Panc1 (cell line): ENCODE data around the gene SMC3.

Source experiments
- POLR2AphosphoS5 ChIP-seq: IDR thresholded peaks from 2 replicates; pipeline ENCODE4 v1.6.1; 2012; ENCODE audit warnings: mild to moderate bottlenecking, low read depth, low read length, moderate library complexity
- SIN3A ChIP-seq: IDR thresholded peaks from 2 replicates; pipeline ENCODE4 v1.6.1; 2012; ENCODE audit warnings: low read depth, mild to moderate bottlenecking, low read length, moderate library complexity, borderline replicate concordance; ENCODE audit not compliant: insufficient read depth
- TF ChIP-seq, protein P1 (sequence below): fragments of 450-650 bp; IDR thresholded peaks from 2 replicates; pipeline ENCODE4 v1.5.1; 2017; ENCODE audit warnings: mild to moderate bottlenecking

DNA sequence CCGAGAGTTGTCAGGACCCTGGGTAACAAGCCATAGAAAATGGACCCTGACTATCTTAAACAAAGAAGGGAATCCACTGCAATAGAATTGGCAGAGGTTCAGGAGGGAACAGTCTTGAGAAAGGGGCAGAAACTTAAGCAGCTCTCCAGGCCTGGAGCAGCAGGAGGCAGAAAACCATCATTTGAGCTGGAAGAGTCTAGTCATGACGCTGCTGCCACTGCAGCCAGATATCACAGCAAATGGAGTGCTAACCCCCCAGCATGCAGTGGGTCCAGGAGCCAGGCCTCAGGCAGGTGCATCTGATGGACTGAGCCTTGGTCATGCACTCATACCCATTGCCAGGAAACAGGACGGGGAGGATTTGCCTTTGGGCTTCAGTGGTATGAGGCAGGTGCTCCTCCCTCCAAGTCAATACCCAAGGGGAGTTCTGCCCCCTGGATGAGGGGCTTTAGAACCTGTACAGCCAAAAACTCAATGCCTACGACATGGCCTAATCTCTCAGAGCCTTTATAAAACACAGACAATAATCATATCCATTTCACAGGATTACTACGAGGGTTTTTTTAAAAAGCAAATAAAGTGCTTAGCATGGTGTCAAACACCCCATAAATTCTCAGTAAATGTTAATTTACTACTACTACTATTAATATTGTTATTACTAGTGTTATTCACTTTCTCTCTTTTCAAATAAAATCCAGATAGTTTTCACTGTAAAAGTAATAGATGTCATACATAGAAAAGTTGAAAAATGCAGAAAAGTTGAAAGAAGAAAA, 39.1 kb upstream of the SMC3 start:
- no peak for TF ChIP-seq POLR2AphosphoS5
- TF ChIP-seq, protein P1, sequence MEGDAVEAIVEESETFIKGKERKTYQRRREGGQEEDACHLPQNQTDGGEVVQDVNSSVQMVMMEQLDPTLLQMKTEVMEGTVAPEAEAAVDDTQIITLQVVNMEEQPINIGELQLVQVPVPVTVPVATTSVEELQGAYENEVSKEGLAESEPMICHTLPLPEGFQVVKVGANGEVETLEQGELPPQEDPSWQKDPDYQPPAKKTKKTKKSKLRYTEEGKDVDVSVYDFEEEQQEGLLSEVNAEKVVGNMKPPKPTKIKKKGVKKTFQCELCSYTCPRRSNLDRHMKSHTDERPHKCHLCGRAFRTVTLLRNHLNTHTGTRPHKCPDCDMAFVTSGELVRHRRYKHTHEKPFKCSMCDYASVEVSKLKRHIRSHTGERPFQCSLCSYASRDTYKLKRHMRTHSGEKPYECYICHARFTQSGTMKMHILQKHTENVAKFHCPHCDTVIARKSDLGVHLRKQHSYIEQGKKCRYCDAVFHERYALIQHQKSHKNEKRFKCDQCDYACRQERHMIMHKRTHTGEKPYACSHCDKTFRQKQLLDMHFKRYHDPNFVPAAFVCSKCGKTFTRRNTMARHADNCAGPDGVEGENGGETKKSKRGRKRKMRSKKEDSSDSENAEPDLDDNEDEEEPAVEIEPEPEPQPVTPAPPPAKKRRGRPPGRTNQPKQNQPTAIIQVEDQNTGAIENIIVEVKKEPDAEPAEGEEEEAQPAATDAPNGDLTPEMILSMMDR: no peak
- no peak for TF ChIP-seq SIN3A
